IPS-NIHi11 (cell line): ENCODE measurements around the gene HDAC8.
"Not testable (repeated sequence)": the region's sequence is repeated elsewhere in the genome, so short reads cannot be mapped to it uniquely, and the experiment has no call there.

ENCODE experiments used
- DNase-seq: peaks from one replicate; pipeline ENCODE4 v3.0.0; 2012; ENCODE audit warnings: mixed read lengths, low spot score

Gene HDAC8

GRCh38 chrX:72460715-72461114 lies 111.9 kb downstream of the HDAC8 start:
- no peak for DNase-seq

DNA sequence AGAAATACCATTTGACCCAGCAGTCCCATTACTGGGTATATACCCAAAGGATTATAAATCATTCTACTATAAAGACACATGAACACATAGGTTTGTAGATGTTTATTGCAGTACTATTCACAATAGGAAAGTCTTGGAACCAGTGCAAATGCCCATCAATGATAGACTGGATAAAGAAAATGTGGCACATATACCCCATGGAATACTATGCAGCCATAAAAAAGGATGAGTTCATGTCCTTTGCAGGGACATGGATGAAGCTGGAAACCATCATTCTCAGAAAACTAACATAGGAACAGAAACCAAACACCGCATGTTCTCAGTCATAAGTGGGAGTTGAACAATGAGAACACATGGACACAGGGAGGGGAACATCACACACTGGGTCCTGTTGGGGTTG lies 123.6 kb downstream of the HDAC8 start:
- not testable (repeated sequence) for DNase-seq

- DNase-seq: not testable (repeated sequence)
Measured at GRCh38 chrX:72440764-72441163, 131.9 kb downstream of the HDAC8 start.

DNA sequence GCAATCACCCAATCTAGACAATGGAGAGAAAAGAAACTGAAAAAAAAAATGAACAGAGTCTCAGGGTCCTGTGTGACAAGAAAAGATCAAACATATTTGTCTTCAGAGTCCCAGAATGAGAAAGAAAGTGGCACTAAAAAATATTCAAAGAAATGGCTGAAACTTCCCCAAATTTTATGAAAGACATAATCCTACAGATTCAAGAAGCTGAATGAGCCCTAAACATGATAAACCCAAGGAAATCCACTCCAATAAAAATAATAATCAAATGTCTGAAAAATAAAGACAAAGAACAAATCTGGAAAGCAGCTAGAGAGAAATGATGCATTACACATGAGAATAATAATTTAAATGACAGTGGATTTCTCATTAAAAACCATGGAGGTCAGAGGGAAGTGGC lies 136.6 kb downstream of the HDAC8 start:
- DNase-seq: no peak

GRCh38 chrX:72430405-72430968 lies 142.2 kb downstream of the HDAC8 start:
- DNase-seq: no peak

DNA sequence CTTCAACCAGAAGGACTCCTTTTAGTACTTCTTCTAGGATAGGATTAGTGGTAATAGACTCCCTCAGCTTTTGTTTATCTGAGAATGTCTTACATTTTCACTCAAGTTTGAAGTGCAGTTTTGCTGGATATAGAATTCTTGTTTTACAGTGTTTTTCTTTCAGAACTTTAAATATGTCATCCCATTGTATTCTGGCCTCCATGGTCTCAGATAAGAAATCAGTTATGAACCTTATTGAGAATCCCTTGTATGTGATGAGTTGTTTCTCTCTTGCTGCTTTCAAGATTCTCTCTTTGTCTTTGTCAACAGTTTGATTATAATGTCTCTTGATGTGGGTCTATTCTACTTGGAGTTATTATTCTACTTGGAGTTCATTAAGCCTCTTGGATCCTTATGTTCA lies 150.8 kb downstream of the HDAC8 start:
- DNase-seq: no peak

GRCh38 chrX:72409993-72410392 lies 162.7 kb downstream of the HDAC8 start:
- DNase-seq: no peak

- DNase-seq: no peak
Measured at GRCh38 chrX:72408885-72409284, 163.8 kb downstream of the HDAC8 start.

DNA sequence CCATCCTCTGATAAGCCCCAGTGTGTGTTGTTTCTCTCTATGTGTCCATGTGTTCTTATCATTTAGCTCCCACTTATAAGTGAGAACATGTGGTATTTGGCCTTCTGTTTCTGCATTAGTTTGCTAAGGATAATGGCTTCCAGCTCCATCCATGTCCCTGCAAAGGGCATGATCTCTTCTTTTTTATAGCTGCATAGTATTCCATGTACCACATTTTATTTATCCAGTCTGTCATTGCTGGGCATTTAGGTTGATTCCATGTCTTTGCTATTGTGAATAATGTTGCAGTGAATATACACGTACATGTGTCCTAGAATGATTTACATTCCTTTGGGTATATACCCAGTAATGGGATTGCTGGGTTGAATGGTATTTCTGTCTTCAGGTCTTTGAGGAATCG lies 167.5 kb downstream of the HDAC8 start:
- DNase-seq: not testable (repeated sequence)

GRCh38 chrX:72402614-72403013 lies 170.0 kb downstream of the HDAC8 start:
- DNase-seq: no peak

- no peak for DNase-seq
Measured at GRCh38 chrX:72399816-72400215, 172.8 kb downstream of the HDAC8 start.

DNA sequence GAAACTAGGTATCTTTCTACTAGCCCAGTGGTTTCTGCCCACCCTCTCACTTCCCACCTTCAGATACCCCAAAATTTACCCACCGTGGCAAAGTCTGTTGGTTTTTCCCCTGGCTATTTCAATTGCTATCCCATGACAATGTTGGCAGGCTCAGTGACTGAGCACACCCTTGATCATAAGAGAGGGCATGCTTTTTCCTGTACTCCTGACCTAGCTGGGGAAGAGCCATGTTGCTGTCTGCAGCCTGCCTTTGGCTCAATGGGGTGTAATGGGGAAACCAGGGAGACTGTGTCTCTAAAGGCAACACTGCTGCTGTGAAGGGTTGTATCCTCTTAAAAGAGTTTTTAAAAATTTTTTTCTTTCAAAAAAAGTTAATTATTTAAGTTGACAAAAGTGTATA lies 176.5 kb downstream of the HDAC8 start:
- DNase-seq: no peak

- DNase-seq: no peak
Measured at GRCh38 chrX:72395237-72395636, 177.4 kb downstream of the HDAC8 start.

GRCh38 chrX:72394518-72395170 lies 178.0 kb downstream of the HDAC8 start:
- DNase-seq: no peak

- DNase-seq: no peak
Measured at GRCh38 chrX:72393836-72394517, 178.7 kb downstream of the HDAC8 start.

GRCh38 chrX:72392816-72393800 lies 179.5 kb downstream of the HDAC8 start:
- no peak for DNase-seq

- no peak for DNase-seq
Measured at GRCh38 chrX:72392042-72392441, 180.6 kb downstream of the HDAC8 start.

GRCh38 chrX:72387247-72387646 lies 185.4 kb downstream of the HDAC8 start:
- no peak for DNase-seq

GRCh38 chrX:72382202-72382595 lies 190.4 kb downstream of the HDAC8 start:
- no peak for DNase-seq

- DNase-seq: no peak
Measured at GRCh38 chrX:72381439-72382201, 191.0 kb downstream of the HDAC8 start.

DNA sequence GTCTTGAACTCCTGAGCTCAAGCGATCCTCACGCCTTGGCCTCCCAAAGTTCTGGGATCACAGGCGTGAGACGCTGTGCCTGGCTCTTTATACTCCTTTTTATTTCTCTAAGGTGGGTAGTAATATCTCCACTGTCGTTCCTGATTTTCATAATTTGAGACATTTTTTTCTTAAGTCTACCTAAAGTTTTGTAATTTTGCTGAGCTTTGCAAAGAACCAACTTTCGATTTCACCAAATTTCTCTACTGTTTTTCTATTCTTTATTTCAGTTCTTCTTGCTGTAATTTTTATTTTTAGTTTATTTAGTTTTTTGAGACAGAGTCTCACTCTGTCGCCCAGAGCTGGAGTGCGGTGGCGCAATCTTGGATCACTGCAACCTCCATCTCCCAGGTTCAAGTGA lies 196.5 kb downstream of the HDAC8 start:
- no peak for DNase-seq

DNA sequence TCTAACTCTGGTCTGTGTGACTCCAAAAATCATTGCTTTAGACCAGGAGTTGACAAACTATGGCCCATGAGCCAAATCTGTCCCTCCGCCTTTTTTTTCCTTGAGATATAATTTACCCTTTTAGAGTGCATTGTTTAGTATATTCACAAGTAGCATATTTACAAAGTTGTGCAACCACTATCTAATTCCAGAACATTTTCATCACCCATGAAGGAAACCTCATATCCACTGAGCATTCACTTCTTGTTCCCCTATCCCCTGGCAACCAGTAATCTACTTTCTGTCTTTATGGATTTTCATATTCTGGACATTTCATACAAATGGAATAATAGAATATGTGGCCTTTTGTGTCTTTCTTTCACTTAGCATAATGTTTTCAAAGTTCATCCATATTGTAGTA lies 199.5 kb downstream of the HDAC8 start:
- no peak for DNase-seq
